Naive B cell (primary cell): ENCODE measurements around the gene NDST1. TPM values are rescaled to one million over a fixed set of nuclear protein-coding genes. Genes with fewer than 3 reads are reported as not detected.
A peak's percentile ranks its signal among the peaks of the same experiment; 100 is the strongest.

ENCODE experiments used
- ATAC-seq, 2 donors: fragments of 150-1000 bp; cut with Tn5 transposase; 2 replicates each; pipeline ENCODE4 v1.10.0; 2021; ENCODE audit warnings: low read depth in 2 of 2, mild to moderate bottlenecking in 2 of 2, moderate library complexity in 2 of 2
- DNase-seq: peaks from one replicate; pipeline ENCODE4 v3.0.0; 2022
- H3K27ac Mint-ChIP-seq, 6 donors: one replicate each; pipeline ENCODE4 v1.8.0; 2020 to 2022; ENCODE audit warnings: mild to moderate bottlenecking in 6 of 6, mixed read lengths in 6 of 6, moderate library complexity in 5 of 6, inconsistent platforms in 2 of 6
- H3K27me3 Mint-ChIP-seq, 3 donors: one replicate each; pipeline ENCODE4 v1.8.0; 2021 to 2022; ENCODE audit warnings: mixed read lengths in 3 of 3, mild to moderate bottlenecking in 1 of 3
- H3K36me3 Mint-ChIP-seq, 2 donors: one replicate each; pipeline ENCODE4 v1.8.0; 2020 to 2022; ENCODE audit warnings: mixed read lengths in 2 of 2, inconsistent platforms in 1 of 2, mild to moderate bottlenecking in 1 of 2
- H3K4me1 Mint-ChIP-seq, 3 donors: one replicate each; pipeline ENCODE4 v1.8.0; 2020 to 2022; ENCODE audit warnings: mixed read lengths in 3 of 3, inconsistent platforms in 1 of 3, mild to moderate bottlenecking in 1 of 3, moderate library complexity in 1 of 3
- H3K4me3 Mint-ChIP-seq, 8 donors: one replicate each; pipeline ENCODE4 v1.8.0; 2020 to 2022; ENCODE audit warnings: mild to moderate bottlenecking in 8 of 8, mixed read lengths in 8 of 8, moderate library complexity in 8 of 8, inconsistent platforms in 2 of 8
- H3K9me3 Mint-ChIP-seq, 7 donors: one replicate each; pipeline ENCODE4 v1.8.0; 2020 to 2022; ENCODE audit warnings: mixed read lengths in 7 of 7, mild to moderate bottlenecking in 5 of 7, inconsistent platforms in 2 of 7, moderate library complexity in 1 of 7
- polyA plus RNA-seq, 6 donors: library from polyadenylated mRNA; unstranded; fragments of 300-500 nt; fragmentation: Illumina TruSeq; gene quantifications; one replicate each; pipeline ENCODE4 v1.2.3, GENCODE V29; 2021; ENCODE audit warnings: low read depth in 6 of 6

Gene NDST1
- polyA plus RNA-seq, 6 donors from 2014 or later, result 0.38 to 1.8 (median 0.73) TPM

- H3K36me3 Mint-ChIP-seq, result no peaks in the 10 kb centered on the region
- DNase-seq, result no peak
- peaks cover 8 to 21% (median 20%) of the 10 kb centered on the region in 3 donors for H3K4me1 Mint-ChIP-seq
Observed at GRCh38 chr5:150496098-150496497, 11.8 kb upstream of the NDST1 start.

GRCh38 chr5:150496534-150496933 is 11.4 kb upstream of the NDST1 start:
- no peak for ATAC-seq
- Mint-ChIP-seq H3K36me3 (no peaks in the 10 kb centered on the region), H3K9me3 (no peaks in the 10 kb centered on the region), H3K27ac (no peak overlapping the region), H3K4me3 (no peak overlapping the region), H3K27me3 (no peaks in the 10 kb centered on the region), H3K4me1 (peaks cover 7 to 19% (median 15%) of the 10 kb centered on the region in 3 donors)
- DNase-seq, result no peak

More at GRCh38 chr5:150496098-150496497, 11.8 kb upstream of the NDST1 start:
- no peaks in the 10 kb centered on the region for H3K27me3 Mint-ChIP-seq
- no peaks in the 10 kb centered on the region for H3K9me3 Mint-ChIP-seq
- no peak for ATAC-seq
- H3K27ac Mint-ChIP-seq, result peak overlapping the region in 2 of 6 donors; percentile 64 to 70
- H3K4me3 Mint-ChIP-seq, result no peak overlapping the region

- ATAC-seq (no peak), DNase-seq (no peak)
- no peak overlapping the region for H3K4me3 Mint-ChIP-seq
- no peaks in the 10 kb centered on the region for H3K9me3 Mint-ChIP-seq
- no peaks in the 10 kb centered on the region for H3K36me3 Mint-ChIP-seq
- H3K27ac Mint-ChIP-seq, result no peak overlapping the region
- H3K4me1 Mint-ChIP-seq, result peaks cover 12 to 19% (median 15%) of the 10 kb centered on the region in 3 donors
- H3K27me3 Mint-ChIP-seq, result no peaks in the 10 kb centered on the region
Observed at GRCh38 chr5:150497274-150497988, 10.5 kb upstream of the NDST1 start.

GRCh38 chr5:150497989-150498317 is 10.0 kb upstream of the NDST1 start:
- no peaks in the 10 kb centered on the region for H3K9me3 Mint-ChIP-seq
- no peak for ATAC-seq
- H3K27me3 Mint-ChIP-seq, result no peaks in the 10 kb centered on the region
- H3K4me3 Mint-ChIP-seq, result no peak overlapping the region
- no peak overlapping the region for H3K27ac Mint-ChIP-seq
- H3K4me1 Mint-ChIP-seq, result peaks cover 12 to 19% (median 15%) of the 10 kb centered on the region in 3 donors
- no peaks in the 10 kb centered on the region for H3K36me3 Mint-ChIP-seq
- DNase-seq, result no peak

GRCh38 chr5:150498501-150498900 is 9.4 kb upstream of the NDST1 start:
- no peak for ATAC-seq
- Mint-ChIP-seq H3K4me1 (peaks cover 12 to 19% (median 15%) of the 10 kb centered on the region in 3 donors), H3K27me3 (no peaks in the 10 kb centered on the region), H3K9me3 (no peaks in the 10 kb centered on the region), H3K36me3 (no peaks in the 10 kb centered on the region), H3K27ac (no peak overlapping the region), H3K4me3 (no peak overlapping the region)
- no peak for DNase-seq

GRCh38 chr5:150498971-150499370 is 9.0 kb upstream of the NDST1 start:
- no peak for ATAC-seq
- peak overlapping the region in 1 of 8 donors; percentile 59 for H3K4me3 Mint-ChIP-seq

GRCh38 chr5:150499437-150499956 is 8.4 kb upstream of the NDST1 start:
- DNase-seq (no peak), ATAC-seq (peak in 1 of 2 donors; percentile 14)
- peak overlapping the region in 1 of 8 donors; percentile 59 for H3K4me3 Mint-ChIP-seq
- H3K27ac Mint-ChIP-seq, result peak overlapping the region in 2 of 6 donors; percentile 58 to 78
- peaks cover 12 to 19% (median 15%) of the 10 kb centered on the region in 3 donors for H3K4me1 Mint-ChIP-seq
- no peaks in the 10 kb centered on the region for H3K27me3 Mint-ChIP-seq
- no peaks in the 10 kb centered on the region for H3K36me3 Mint-ChIP-seq
- H3K9me3 Mint-ChIP-seq, result no peaks in the 10 kb centered on the region

More at GRCh38 chr5:150498971-150499370, 9.0 kb upstream of the NDST1 start:
- H3K4me1 Mint-ChIP-seq, result peaks cover 12 to 19% (median 15%) of the 10 kb centered on the region in 3 donors
- no peak overlapping the region for H3K27ac Mint-ChIP-seq
- no peak for DNase-seq
- H3K9me3 Mint-ChIP-seq, result no peaks in the 10 kb centered on the region
- H3K27me3 Mint-ChIP-seq, result no peaks in the 10 kb centered on the region
- no peaks in the 10 kb centered on the region for H3K36me3 Mint-ChIP-seq

- ATAC-seq (no peak), DNase-seq (no peak)
- H3K4me3 Mint-ChIP-seq, result no peak overlapping the region
- no peaks in the 10 kb centered on the region for H3K9me3 Mint-ChIP-seq
- H3K27me3 Mint-ChIP-seq, result no peaks in the 10 kb centered on the region
- peak overlapping the region in 2 of 6 donors; percentile 65 to 66 for H3K27ac Mint-ChIP-seq
- no peaks in the 10 kb centered on the region for H3K36me3 Mint-ChIP-seq
- peaks cover 12 to 19% (median 15%) of the 10 kb centered on the region in 3 donors for H3K4me1 Mint-ChIP-seq
Observed at GRCh38 chr5:150500328-150500841, 7.5 kb upstream of the NDST1 start.

GRCh38 chr5:150500905-150501304 is 7.0 kb upstream of the NDST1 start:
- Mint-ChIP-seq H3K4me1 (peaks cover 12 to 19% (median 15%) of the 10 kb centered on the region in 3 donors), H3K36me3 (no peaks in the 10 kb centered on the region), H3K9me3 (no peaks in the 10 kb centered on the region), H3K4me3 (no peak overlapping the region), H3K27ac (no peak overlapping the region), H3K27me3 (no peaks in the 10 kb centered on the region)
- DNase-seq (no peak), ATAC-seq (no peak)

- H3K4me1 Mint-ChIP-seq, result peaks cover 12 to 19% (median 15%) of the 10 kb centered on the region in 3 donors
- no peaks in the 10 kb centered on the region for H3K36me3 Mint-ChIP-seq
- DNase-seq, result no peak
- ATAC-seq, result no peak
- no peaks in the 10 kb centered on the region for H3K9me3 Mint-ChIP-seq
- H3K27me3 Mint-ChIP-seq, result no peaks in the 10 kb centered on the region
- peak overlapping the region in 1 of 6 donors; percentile 20 for H3K27ac Mint-ChIP-seq
- H3K4me3 Mint-ChIP-seq, result peak overlapping the region in 2 of 8 donors; percentile 6 to 28
Observed at GRCh38 chr5:150502106-150502505, 5.8 kb upstream of the NDST1 start.

- H3K27me3 Mint-ChIP-seq, result no peaks in the 10 kb centered on the region
- H3K4me3 Mint-ChIP-seq, result no peak overlapping the region
- no peaks in the 10 kb centered on the region for H3K36me3 Mint-ChIP-seq
- H3K4me1 Mint-ChIP-seq, result peaks cover 12 to 19% (median 15%) of the 10 kb centered on the region in 3 donors
- no peak for ATAC-seq
- H3K27ac Mint-ChIP-seq, result no peak overlapping the region
- no peaks in the 10 kb centered on the region for H3K9me3 Mint-ChIP-seq
- DNase-seq, result no peak
Observed at GRCh38 chr5:150502847-150503246, 5.1 kb upstream of the NDST1 start.

- Mint-ChIP-seq H3K4me1 (peaks cover 12 to 18% (median 15%) of the 10 kb centered on the region in 3 donors), H3K9me3 (no peaks in the 10 kb centered on the region), H3K27ac (no peak overlapping the region), H3K4me3 (no peak overlapping the region), H3K27me3 (no peaks in the 10 kb centered on the region), H3K36me3 (no peaks in the 10 kb centered on the region)
- DNase-seq (no peak), ATAC-seq (no peak)
Observed at GRCh38 chr5:150503386-150503785, 4.5 kb upstream of the NDST1 start.

GRCh38 chr5:150503977-150504620 is 3.8 kb upstream of the NDST1 start:
- no peak overlapping the region for H3K4me3 Mint-ChIP-seq
- no peak for ATAC-seq
- H3K9me3 Mint-ChIP-seq, result no peaks in the 10 kb centered on the region
- H3K36me3 Mint-ChIP-seq, result no peaks in the 10 kb centered on the region
- H3K27ac Mint-ChIP-seq, result peak overlapping the region in 1 of 6 donors; percentile 78
- DNase-seq, result no peak
- H3K4me1 Mint-ChIP-seq, result peaks cover 11% of the 10 kb centered on the region in 3 donors
- no peaks in the 10 kb centered on the region for H3K27me3 Mint-ChIP-seq
